Hypothalamus (tissue), 51 donors: ENCODE measurements around the gene DTX1.
A peak's percentile ranks its signal among the peaks of the same experiment; 100 is the strongest.
"Not testable (repeated sequence)": the region's sequence is repeated elsewhere in the genome, so short reads cannot be mapped to it uniquely, and the experiment has no call there.

ENCODE experiments used
- DNase-seq, 51 donors: peaks; one replicate each; lab custom pipeline; 2025; lab: John Stamatoyannopoulos, UW

Gene DTX1

DNA sequence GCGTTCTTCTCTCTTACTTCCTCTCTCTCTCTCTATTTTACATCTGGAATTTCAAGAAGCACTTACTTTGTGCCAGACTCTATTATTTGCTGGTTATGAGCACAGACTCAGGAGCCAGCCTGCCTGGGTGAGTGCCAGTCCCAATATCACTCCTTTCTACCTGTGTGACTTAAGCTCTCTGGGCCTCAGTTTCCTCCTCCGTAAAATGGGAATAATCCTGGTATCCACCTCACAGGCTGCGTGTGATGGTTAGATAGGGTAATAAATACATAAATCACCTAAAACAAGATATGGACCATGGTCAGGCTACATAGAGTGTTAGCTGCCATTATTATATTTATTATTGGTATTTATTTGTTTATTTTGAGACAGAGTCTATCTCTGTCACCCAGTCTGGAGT is 54.7 kb downstream of the DTX1 start:
- DNase-seq = no peak

DNA sequence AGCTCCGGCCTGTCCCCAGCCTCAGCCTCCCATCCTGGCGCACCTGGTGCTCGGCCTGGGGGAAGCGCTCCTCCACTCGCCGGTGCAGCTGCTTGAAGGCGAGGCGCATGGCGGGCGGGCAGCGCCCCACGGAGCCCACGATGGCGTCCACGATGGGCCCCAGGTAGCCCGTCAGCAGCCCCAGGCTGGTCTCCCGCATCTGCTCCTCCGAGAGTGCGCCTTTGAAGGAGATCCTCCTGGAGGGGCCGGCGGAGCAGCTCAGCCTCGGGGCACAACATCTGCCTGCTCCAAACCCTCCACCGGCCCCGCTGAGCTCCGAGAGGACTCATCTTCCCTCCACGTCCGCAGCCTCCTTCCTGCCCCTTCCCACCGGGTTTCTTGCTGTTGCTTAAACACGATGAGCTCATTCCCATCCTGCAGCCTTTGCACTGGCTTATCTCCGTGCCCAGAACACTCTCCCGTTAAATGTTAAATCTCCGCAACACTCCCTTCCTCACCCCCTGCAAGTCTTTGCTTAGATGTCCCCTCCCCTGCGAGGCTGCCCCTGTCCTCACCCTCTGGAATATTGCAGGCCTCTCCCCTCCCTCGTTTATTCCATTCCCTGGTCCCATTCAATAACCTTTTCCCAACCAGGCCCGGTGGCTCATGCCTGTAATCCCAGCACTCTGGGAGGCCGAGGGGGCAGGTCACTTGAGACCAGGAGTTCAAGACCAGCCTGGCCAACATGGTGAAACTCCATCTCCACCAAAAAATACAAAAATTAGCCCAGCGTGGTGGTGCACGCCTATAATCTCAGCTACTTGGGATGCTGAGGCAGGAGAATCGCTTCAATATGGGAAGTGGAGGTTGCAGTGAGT is 55.7 kb downstream of the DTX1 start:
- no peak for DNase-seq

DNA sequence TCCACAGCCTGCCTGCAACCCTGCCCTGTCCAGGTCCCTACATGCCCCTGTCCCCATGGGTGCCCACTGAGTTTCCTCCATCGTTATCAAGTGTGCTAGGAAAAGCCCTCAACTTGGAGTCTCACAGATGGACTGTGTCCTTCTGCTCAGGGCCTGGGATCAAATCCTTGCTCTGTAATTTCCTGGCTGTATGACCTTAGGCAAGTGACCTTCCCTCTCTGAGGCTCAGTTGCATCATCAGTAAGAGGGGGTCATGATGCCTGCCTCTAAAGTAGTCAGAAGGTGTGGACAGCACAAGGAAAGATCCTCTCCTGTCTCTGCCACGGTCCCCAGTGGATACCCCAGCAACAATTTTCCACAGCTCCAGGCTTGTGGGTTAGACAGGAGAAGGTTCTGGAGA is 56.9 kb downstream of the DTX1 start:
- no peak for DNase-seq

DNA sequence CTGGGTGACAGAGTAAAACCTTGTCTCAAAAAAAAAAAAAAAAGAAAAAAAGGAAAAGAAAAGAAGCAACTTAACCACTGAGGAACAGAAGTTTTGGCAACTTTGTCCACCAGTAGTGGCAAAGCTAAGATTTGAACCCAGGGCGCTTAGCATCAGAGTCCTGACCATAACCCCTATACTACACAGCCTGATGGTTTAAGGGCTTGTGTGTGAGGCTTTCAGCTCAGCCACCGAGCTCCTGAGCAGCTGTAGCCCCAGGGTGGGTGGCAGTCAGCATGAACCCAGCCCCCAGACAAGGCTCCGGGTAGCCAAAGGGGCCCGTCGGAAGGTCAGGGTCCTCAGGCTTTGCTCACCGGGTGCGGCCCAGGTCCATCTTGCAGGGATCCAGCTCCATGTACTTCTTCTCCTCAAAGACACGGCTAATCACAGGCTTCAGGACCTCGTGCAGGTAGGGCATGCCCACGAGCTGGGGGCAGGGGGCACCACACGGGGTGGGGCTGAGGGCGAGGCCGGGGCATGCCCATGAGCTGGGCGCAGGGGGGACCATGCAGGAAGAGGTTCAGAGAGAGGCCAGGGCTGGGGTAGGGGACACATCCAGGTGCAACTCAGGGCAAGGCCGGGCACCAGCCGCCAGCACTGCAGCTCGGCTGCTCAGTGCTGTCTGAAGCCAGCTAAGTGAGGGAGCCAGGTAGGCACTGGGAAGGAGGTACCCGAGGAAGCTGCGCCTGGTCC is 58.1 kb downstream of the DTX1 start:
- no peak for DNase-seq

DNA sequence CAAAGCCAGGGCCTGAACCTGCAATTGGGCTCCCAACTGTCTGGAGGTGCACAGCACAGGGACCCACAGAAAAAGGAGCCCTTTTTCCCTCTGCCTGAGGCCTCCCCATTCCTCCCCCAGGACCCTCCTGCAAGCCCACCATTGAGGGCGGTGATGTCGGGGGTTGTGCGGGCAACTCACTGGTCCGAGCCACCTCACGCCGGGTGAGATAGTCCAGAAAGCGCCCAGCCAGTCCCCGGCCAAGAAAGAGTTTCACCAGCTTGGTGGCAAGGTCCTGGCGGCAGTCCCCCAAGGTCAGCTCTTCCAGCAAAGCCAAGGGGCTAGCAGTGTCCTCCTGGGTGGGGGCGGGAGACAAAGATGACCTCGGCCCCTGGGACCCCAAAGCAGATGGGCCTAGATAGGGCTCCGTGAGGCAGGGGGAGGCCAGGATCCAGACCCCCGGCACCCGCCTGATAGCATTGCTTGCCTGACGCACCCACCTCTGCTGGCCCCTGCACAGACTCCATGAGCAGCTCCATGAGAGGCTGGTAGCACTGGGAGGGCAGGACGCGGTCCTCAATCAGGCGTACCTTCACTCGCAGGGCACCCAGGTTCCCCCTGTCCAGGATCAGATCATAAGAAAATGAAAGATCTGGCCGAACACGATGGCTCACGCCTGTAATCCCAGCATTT is 59.1 kb downstream of the DTX1 start:
- no peak for DNase-seq

DNA sequence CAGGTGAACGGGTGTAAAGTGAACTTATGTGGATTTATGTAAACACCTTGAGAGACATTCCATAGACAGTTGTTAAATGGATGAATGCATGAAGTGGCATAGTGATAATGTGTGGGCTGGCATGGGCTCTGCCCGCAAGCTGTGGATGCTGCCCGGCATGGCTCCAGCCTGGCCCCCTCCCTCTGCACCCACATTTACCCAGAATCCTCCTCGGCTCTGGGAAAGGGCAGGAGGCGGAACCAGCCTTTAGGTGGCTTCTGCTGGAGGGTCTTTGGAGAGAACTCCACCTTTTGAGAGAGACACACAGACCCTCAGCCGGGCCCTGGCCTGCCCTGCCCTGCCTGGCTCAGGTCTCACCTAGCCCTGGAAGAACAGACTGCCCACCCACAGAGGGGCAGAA is 60.3 kb downstream of the DTX1 start:
- DNase-seq = peak in 13 of 51 donors; percentile 6 to 45 (median 17)

DNA sequence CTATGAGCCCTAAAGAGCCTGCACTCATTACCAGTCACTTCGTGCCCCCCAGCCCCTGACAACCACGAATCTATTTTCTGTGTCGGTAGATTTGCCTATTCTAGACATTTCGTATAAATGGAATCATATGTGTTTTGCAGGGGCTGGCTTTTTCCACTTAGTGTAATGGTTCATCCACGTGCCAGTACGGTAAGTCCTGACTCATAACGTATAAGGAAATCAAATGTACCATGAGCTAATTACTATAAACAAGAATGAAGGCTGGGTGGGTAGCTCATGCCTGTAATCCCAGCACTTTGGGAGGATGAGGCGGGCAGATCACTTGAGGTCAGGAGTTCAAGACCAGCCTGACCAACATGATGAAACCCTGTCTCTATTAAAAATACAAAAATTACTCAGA is 61.2 kb downstream of the DTX1 start:
- DNase-seq = not testable (repeated sequence)

DNA sequence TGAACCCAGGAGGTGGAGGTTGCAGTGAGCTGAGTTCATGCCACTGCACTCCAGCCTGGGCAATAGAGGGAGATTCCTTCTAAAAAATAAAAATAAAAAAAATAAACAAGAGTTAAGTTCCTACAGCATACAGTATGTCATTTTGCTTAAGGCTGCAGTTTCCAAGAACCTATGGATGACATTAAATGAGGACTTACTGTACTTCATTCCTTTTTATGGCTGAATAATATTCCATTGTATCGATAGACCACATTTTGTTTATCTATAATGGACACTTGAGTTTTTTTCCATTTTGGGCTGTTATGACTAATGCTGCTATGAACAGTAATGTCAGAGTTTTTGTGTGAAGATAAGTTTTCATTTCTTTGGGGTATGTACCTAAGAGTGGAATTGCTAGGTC is 61.6 kb downstream of the DTX1 start:
- no peak for DNase-seq

DNA sequence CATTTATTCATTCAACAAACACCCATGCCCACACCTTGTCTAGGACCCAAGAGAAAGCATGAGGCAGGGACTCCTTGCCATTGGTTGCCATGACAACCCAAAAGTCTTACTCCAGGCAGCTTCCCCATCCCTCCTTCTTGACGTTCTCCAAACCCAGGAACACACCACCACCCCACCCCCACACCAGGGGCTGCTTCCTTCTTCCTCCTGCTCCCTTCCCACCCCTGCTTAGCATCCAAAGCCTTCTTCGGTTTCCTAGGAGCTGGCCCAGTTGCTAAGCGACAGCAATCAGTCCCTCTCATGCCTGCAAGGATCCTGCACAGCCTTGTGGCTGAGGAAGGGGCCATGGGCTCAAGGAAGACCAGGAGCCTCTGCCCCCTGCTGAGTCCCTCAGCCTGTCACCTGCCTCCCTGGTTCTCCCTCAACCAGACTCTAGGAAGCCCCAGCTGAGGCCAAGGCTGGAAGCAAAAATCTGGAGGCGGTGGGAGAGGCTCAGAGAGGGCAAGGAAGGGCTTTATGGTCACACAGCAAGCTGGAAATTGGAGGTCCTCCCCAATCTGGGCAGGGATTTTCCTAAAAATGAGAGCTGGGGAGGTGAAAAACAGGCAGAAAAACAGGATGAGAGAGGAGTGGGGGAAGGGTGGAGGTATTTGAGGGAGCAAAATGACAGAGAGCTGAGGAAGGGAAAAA is 63.6 kb downstream of the DTX1 start:
- peak in 19 of 51 donors; percentile 13 to 75 (median 36) for DNase-seq

DNA sequence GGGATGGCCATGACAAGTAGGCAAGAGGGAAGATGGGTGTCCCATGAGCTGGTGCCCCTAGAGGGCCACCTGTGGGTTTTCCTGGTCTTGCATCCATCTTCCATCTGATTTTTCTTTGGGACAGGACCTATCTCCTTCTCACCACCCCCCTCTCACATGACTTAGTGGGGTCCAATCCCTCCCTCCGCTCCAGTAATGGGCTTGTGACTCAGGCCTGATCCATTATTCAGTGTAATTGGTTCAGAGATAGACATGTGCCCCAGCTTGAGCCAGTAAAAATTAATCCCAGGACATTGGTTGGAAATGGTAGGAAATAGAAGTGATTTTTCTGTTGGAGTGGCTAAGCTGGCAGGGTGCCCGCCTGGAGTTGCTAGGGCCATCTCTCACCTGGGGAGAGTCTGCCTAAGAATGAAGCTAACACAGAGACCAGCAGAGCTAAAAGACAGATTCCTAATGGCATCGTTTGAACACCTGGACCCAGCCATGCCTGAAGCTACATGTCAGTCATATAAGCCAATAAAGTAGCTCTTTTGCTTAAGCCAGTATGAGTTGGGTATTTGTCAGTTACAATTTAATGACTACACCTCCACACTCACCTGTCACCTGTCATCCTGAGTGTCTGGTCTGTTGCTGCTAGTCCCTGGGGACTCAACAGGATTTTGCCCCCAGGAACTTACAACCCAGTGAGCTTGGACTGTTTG is 64.3 kb downstream of the DTX1 start:
- peak in 1 of 51 donors; percentile 14 for DNase-seq

DNA sequence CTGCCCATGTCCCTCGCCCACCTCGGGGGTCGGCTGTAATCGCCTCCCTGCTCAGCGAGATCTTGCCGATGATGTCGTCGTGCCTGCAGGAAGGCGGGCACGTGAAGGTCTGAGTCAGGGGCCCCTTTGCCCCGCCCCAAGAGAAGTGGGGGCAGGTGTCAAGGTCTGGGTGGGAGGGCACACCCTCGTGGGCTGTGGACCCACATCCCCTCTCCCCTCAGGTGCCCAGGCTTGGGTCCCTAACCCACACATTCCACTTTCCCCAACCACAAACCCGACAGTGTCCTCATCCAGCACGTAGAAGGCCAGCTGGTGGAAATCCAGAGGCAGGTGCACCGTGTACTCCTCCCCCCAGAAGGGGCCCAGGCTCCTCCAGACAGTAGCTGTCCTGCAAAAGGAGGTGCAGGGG is 71.3 kb downstream of the DTX1 start:
- no peak for DNase-seq

DNA sequence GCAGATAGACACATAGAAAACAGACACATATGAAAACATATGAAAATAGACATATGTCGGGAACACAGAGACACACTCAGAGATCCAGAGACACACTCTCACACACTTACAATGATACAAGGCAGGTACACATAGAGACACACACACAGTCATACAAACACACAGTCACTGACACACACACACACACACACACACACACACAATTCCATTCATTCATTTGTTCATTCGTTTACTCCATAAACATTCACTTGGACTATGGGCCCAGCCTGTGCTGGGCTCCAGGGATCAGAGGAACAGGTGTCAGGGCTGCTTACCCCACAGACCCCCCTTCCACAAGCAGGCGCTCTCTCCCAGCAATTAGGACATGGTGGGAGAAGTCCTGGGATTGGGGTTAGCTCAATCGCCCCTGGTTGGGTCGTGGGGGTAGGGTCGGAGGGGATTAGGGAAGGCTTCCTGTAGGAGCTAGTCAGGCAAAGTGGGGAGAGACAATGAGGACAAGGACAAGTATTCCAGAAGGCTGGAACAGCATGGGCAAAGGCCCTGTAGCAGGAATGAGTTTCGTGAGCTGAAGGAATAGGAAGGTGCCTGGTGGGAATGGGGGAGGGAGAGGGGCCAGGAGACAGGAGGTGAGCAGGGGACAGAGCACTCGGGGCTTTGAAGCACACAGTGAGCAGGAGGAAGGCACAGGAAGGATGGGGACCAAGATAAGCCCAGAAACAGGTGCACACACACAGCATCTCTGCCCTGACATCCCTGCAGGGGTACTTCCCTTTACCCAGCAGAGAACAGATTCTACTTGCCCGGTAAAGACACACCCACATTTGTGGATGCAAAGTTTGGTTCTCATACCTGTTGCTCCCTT is 72.5 kb downstream of the DTX1 start:
- no peak for DNase-seq

DNA sequence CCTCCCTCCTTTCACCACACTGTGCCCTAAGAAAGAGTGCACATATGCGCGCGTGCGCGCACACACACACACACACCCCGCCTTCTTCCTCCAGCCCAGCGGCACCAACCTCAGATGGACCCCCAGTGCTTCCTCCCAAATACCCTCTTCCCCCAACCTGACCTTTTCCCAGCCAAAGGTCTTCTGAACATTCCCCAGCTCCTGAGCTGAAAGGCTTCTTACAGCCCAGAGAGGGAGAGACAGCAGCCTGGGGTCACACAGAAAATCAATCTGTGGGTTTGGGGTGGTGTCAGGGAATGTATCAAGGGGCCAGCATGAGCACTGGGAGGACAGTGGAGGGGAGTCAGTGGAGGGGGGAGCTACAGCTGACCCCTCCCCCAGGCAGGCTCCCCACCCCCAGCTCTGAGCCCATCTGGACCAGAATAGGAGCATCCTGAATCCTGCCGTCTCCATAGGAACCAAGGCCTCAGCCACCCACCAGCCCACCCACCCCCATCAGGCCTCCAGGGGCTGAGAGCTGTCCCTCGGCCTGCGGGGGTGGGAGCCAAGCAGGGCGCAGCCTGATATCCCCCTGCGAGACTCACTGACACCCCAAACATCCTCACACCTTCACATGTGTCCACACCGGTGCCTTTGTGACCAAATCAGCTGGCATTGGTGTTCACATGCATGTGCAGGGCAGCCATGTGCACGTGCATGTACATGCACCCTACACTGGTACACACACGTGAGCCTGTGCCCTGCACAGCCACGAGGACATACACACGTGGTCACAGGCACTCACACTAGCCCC is 73.3 kb downstream of the DTX1 start:
- DNase-seq = no peak

DNA sequence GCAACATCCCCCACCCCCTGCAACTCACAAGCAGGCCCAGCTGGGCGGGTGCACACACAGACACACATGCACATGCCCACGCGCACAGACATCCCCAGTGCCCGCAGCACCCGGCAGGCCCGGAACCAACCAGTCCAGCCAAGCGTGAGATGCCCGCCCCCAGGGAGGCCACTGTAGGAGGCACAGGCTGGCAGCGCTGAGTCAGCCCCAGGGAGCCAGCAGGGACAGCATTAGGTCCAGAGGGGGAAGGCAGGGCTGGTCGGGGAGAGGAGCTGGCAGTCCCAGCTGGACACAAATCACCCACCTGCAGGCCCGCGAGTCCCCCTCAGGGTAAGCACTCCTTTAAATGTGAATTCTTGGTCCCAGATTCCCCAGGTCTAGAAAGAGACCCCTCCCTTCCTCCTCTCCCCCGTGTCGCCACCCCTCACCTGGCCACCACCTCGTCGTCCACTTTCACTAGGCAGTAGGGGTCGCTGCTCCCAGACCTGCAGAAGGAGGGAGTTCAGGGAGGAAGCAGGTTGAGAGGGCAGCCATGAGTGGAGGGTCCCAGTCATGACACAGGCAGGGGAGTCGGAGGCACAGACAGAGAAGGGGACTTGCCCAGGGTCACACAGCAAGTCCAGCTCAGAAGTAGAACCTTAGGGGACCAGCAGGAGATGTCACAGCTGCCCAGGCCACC is 74.1 kb downstream of the DTX1 start:
- DNase-seq = peak in 37 of 51 donors; percentile 9 to 79 (median 47)

DNA sequence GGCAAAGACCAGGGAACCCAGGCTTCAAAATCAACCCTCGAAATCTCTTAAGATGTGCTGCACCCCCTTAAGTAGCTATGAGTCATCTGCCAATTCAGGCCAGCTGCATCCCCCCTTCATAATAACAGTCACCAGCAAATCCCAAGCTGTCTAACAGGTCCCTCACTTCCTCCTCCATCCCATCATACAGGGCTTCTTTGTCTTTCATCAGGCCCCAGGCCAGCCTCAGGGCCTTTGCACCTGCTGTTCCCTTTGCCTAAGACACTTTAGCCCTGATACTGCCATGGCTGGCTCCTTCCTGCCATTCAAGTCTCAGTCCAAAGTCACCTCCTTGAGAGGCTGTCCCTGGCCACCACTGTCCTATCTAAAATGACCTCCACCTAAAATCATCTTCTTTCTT is 75.0 kb downstream of the DTX1 start:
- DNase-seq = peak in 2 of 51 donors; percentile 21 to 22

DNA sequence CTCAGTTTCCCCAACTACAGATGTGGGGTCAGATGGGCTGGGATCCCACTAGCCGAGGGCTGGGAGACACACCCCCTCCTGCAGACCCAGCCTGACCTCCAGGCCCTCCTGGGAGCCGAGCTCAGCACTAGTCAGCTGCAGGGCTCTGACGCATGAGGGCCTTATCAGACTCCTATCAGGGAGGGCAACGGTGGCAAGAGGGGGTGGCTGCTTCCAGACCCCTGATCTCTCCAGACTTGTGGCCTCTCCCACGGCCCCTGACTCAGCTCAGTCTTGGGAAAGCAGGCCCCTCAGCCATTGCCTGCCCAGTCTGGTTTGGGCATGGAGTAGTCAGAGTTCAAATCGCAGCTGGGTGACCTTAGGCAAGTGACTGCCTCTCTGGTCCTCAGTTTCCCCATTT is 76.5 kb downstream of the DTX1 start:
- DNase-seq = no peak

DNA sequence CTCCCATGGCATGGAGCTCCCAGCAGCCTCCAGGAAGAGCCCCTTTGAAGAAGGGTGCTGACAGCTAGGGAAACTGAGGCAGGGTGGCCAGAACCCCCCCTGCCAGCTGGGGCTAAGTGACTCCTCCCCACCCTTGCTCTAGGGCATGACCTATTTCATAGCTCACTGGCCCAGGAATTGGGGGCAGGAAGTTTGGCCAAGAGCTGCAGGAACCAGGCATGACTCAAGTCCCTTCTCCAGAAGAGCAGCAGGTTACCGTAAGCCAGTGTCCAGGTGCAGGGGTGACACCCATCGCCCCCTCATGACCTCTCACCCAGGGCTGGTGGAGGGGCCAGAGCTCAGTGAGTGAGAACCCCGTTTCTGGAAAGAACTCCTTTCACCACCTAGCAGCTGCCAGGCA is 77.1 kb downstream of the DTX1 start:
- no peak for DNase-seq

DNA sequence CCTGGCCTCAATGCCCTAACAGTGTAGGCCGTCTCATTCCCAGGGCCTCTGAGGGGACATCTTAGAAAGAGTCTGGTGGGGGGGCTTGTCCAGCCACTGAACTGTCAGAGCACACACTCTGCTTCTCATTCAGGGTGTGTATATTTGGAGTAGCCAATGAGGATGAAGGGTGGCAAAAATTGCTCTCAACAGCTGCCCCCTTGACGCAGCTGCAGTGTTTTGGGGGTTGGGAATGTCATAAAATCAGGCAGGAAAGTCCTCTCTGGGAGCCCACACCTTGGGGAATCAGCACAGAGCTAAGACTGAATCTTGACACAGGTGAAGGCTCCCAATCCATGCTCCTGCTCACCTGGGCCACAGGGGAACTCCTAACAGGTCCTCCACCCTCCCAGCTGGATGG is 77.5 kb downstream of the DTX1 start:
- no peak for DNase-seq
